Heart right ventricle (tissue), 16 donors: ENCODE results near the gene OGFOD2. TPM values are rescaled to one million over a fixed set of nuclear protein-coding genes. Genes with fewer than 3 reads are reported as not detected.

Experiments used
- ATAC-seq, 8 donors: fragments of 200-7000 bp; cut with Tn5 transposase; one replicate each; pipeline ENCODE4 v1.9.1; 2020; ENCODE audit warnings: mild to moderate bottlenecking in 8 of 8, moderate library complexity in 8 of 8, moderate number of reproducible peaks in 1 of 8
- DNase-seq, 2 donors: peaks; one replicate each; pipeline ENCODE4 v3.0.0-alpha.2; 2020
- H3K27ac ChIP-seq, 10 donors: fragments of 200-600 bp; sonication (generic) in 2 of 10; one replicate each; pipeline versions ENCODE4 v1.5.0 to v1.8.0; 2020 to 2022; ENCODE audit warnings: mild to moderate bottlenecking in 3 of 10
- H3K27me3 ChIP-seq, 7 donors: fragments of 200-600 bp; one replicate each; pipeline ENCODE4 v1.8.0; 2021 to 2022; ENCODE audit warnings: mild to moderate bottlenecking in 2 of 7
- H3K36me3 ChIP-seq, 9 donors: fragments of 200-600 bp; sonication (generic) in 1 of 9; one replicate each; pipeline versions ENCODE4 v1.5.0 to v1.8.0; 2020 to 2022; ENCODE audit warnings: mild to moderate bottlenecking in 2 of 9
- H3K4me1 ChIP-seq, 9 donors: fragments of 200-600 bp; sonication (generic) in 1 of 9; one replicate each; pipeline versions ENCODE4 v1.5.0 to v1.8.0; 2020 to 2022; ENCODE audit warnings: mild to moderate bottlenecking in 4 of 9
- H3K4me3 ChIP-seq, 10 donors: fragments of 200-600 bp; sonication (generic) in 2 of 10; one replicate each; pipeline versions ENCODE4 v1.5.0 to v1.8.0; 2020 to 2022; ENCODE audit warnings: mild to moderate bottlenecking in 7 of 10, moderate library complexity in 2 of 10
- H3K9me3 ChIP-seq, 11 donors: fragments of 200-600 bp in 10 of 11; sonication (generic) in 2 of 11; one replicate each; pipeline versions ENCODE4 v1.5.0 to v1.8.0; 2013 to 2022; ENCODE audit warnings: mild to moderate bottlenecking in 2 of 11, control low read depth in 1 of 11, moderate library complexity in 1 of 11
- WGBS, 2 donors: extraction: QIAGEN DNeasy Blood & Tissue Kit; methylation state at CpG; one replicate each; pipeline ENCODE4 v1.1.7; 2013; ENCODE audit warnings: inconsistent platforms in 1 of 2; 5-methylcytosine and 5-hydroxymethylcytosine counted together
- intact Hi-C, 10 donors: fragments of 100-400 bp; cut with DNase I; formaldehyde crosslinking; loops; one replicate each; pipeline versions ENCODE4 v1.11.1 to v1.14.2; 2022
- polyA plus RNA-seq, 2 donors: library from polyadenylated mRNA; stranded (reverse); fragments of 200-250 nt; gene quantifications; one replicate each; pipeline ENCODE4 v1.2.3, GENCODE V29; 2013
- total RNA-seq, 10 donors: library from RNA; stranded (reverse); fragmentation: NEBNext Ultra II Directional in 3 of 10; extraction: Animal tissue kit (Norgen Biotek cat#: 25700) in 3 of 10; gene quantifications; one replicate each; pipeline versions ENCODE4 v1.2.1 to v1.2.4, GENCODE V29; 2021 to 2023
- TF ChIP-seq, protein P1 (sequence below), 9 donors: fragments of 200-600 bp; sonication (generic) in 2 of 9; IDR thresholded peaks; one replicate each; pipeline versions ENCODE4 v1.5.0 to v1.8.0; 2021 to 2022; ENCODE audit warnings: antibody characterized with exemption in 9 of 9, mild to moderate bottlenecking in 5 of 9, moderate library complexity in 1 of 9
- donor health status: Arrhythmogenic right ventricular cardiomyopathy.
- donor health status: ischemic (EF 13 %, LVEDD 7.1; RV severe dilation, severe dysfunction).
- donor health status: healthy with polysubstance abuse.
- donor health status: DM: no; HTN: yes; CAD: no.
- donor health status: DM: no; HTN: no; CAD: no.
- donor health status: ischemic (EF 25% LVEDD 6.9; RV normal size, moderate dysfunction).
- donor health status: ischemic (EF 25% LVEDD 5.7; RV mildly dilated, moderate dysfunction).
- donor health status: healthy.
- donor health status: DM: yes; HTN: yes; CAD: no.
- donor health status: Ischemic cardiomyopathy.
- donor health status: ischemic (EF 35%, LVEDD 5.7; RV mildly dilated, moderate dysfunction).
- donor health status: nonischemic (EF 11% LVEDD 7.7; RV severe dilation, severe dysfunction).
- donor health status: DM: yes; HTN: yes; CAD: no.
- donor health status: PGD.
- donor health status: ischemic (EF 29% LVEDD 5.4; RV normal size, mild dysfunction).
- donor health status: nonischemic (EF 23%, LVEDD 6.1; RV moderate dilation, normal function).

The OGFOD2 gene
- total and polyA plus RNA-seq, 12 donors, result 10.6 to 17.1 (median 12.0) TPM

DNA sequence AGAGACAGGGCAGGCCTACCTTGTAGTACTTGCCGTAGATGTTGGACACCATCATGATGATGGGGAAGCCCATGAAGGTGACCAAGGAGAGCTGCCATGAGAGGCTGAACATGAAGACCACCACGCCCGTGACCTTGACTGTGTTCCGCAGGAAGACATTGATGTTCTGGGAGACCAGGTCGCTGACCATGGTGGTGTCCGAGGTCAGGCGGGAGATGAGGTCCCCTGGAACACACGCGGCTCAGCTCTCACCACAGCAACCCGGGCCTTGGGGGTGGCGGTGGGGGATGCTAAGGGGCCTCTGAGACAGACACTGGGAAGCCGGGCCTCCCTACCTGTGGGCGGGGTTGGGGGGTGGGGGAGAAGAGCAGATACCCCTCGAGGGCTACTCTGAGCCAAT lies 26.4 kb upstream of the OGFOD2 start:
- peaks cover 0 to 21% (median 0%) of the 10 kb centered on the region in 9 donors for H3K36me3 ChIP-seq
- TF ChIP-seq, protein P1, sequence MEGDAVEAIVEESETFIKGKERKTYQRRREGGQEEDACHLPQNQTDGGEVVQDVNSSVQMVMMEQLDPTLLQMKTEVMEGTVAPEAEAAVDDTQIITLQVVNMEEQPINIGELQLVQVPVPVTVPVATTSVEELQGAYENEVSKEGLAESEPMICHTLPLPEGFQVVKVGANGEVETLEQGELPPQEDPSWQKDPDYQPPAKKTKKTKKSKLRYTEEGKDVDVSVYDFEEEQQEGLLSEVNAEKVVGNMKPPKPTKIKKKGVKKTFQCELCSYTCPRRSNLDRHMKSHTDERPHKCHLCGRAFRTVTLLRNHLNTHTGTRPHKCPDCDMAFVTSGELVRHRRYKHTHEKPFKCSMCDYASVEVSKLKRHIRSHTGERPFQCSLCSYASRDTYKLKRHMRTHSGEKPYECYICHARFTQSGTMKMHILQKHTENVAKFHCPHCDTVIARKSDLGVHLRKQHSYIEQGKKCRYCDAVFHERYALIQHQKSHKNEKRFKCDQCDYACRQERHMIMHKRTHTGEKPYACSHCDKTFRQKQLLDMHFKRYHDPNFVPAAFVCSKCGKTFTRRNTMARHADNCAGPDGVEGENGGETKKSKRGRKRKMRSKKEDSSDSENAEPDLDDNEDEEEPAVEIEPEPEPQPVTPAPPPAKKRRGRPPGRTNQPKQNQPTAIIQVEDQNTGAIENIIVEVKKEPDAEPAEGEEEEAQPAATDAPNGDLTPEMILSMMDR (IDR thresholded peaks at IDR 0.05), result no peak
- ATAC-seq, result no peak
- no peaks in the 10 kb centered on the region for H3K27me3 ChIP-seq
- H3K9me3 ChIP-seq, result no peaks in the 10 kb centered on the region
- intact Hi-C loops, result loop anchor here in 2 of 10 donors (5.0 kb wide), 2 partner anchors 151 to 156 kb away; no protein-coding TSS in a partner anchor
- H3K4me3 ChIP-seq, result no peak overlapping the region
- H3K4me1 ChIP-seq, result peaks cover 5 to 53% (median 38%) of the 10 kb centered on the region in 9 donors
- no peak overlapping the region for H3K27ac ChIP-seq
- 95% methylated on average over 14 of the region's 14 CpGs for WGBS, 2 donors
- DNase-seq, result no peak

DNA sequence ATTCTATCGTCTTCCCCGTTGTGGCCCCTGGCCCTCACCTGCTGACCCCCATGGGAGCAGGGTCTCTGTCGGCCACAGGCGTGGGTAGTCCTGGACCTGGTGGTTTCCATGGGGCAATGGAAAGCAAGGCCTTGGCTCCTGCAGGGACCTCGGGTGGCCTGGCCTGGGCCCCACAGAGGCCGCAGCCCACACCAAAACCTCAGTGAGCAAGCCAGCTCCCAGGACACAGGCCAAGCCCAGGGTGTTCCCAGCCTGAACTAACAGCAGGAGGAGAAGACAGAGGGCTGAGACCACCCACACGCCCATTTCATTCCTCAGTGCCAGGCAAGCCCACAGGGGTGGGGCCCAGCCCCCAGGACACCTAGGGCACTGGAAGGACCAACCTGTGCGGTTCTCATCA lies 25.6 kb upstream of the OGFOD2 start:
- intact Hi-C loops, result loop anchor here in 2 of 10 donors (5.0 kb wide), 2 partner anchors 152 to 157 kb away; no protein-coding TSS in a partner anchor
- H3K4me3 ChIP-seq, result no peak overlapping the region
- no peaks in the 10 kb centered on the region for H3K9me3 ChIP-seq
- H3K36me3 ChIP-seq, result peaks cover 0 to 21% (median 0%) of the 10 kb centered on the region in 9 donors
- H3K4me1 ChIP-seq, result peaks cover 3 to 45% (median 31%) of the 10 kb centered on the region in 9 donors
- TF ChIP-seq, protein P1 (IDR thresholded peaks at IDR 0.05), result no peak
- H3K27me3 ChIP-seq, result no peaks in the 10 kb centered on the region
- ATAC-seq (no peak), DNase-seq (no peak)
- no peak overlapping the region for H3K27ac ChIP-seq
- WGBS, 2 donors, result 92% methylated on average over 8 of the region's 8 CpGs

DNA sequence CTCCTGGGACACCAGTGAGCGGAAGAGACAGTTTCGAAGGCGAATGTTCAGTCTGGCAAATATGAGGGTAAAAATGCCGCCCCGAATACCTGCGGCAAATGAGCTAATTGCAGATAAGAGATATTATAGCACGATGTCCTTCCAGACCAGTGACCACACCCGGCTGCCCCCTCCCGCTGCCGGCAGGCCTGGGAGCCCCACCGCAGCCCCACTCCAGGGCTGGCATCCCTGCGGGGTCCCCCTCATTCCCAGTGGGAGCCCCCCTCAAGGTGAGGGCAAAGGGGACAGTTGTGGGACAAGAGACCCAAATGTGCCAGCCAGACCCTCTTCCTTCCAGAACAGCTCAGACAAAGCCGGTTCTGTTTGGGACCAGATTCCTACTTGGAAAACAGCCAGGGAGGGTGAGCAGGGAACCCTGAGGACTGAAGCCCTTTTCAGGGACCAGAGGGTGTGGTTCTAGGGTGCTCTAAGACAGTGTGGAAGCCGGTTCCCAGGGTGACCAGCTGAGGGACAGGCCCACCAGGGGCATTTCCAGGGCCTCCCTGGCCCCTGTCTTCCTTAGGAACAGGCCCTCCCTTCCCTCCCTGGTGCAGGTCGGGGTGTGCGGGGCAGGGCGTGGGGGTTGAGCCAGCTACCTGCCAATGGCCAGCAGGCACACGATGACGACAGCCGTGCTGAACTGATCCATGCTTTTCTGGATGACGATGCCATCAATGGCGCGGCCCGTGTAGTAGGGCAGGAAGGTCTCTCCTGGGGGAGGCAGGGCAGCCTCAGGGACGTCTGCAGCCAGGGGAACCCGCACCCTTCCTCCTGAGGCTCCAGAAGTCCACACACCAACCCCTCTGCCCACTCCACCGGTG lies 25.0 kb upstream of the OGFOD2 start:
- WGBS, 2 donors, result 88 to 91% methylated on average over 27 of the region's 27 CpGs
- no peak overlapping the region for H3K4me3 ChIP-seq
- H3K27ac ChIP-seq, result no peak overlapping the region
- H3K4me1 ChIP-seq, result peaks cover 0 to 39% (median 25%) of the 10 kb centered on the region in 9 donors
- no peaks in the 10 kb centered on the region for H3K27me3 ChIP-seq
- H3K9me3 ChIP-seq, result no peaks in the 10 kb centered on the region
- DNase-seq (no peak), ATAC-seq (no peak)
- H3K36me3 ChIP-seq, result peaks cover 0 to 21% (median 0%) of the 10 kb centered on the region in 9 donors
- TF ChIP-seq, protein P1 (IDR thresholded peaks at IDR 0.05), result no peak
- intact Hi-C loops, result loop anchor here in 8 of 10 donors (5.0 to 10.0 kb wide), 5 partner anchors 53 to 158 kb away; partner anchors contain the start of gene VPS37B (in 1 of the 8)

DNA sequence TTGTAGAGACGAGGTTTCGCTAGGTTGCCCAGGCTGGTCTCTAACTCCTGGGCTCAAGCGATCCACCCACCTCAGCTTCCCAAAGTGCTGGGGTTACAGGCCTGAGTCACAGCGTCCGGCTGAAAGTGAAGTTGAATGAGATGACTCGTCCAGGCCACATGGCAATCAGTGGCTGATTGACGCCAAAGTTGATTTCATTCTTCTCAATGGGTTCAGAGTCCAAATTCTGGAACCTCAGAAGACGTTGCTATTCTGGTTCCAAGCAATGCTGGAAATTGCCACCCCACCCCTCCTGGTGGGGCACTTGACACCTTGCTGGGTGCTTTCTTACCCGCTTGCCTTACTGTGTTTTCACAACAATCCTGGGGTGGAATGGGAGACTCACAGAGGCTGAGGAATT lies 23.6 kb upstream of the OGFOD2 start:
- intact Hi-C loops, result loop anchor here in 7 of 10 donors (5.0 to 10.0 kb wide), 5 partner anchors 54 to 159 kb away; partner anchors contain the start of gene VPS37B (in 1 of the 7)
- 89 to 91% methylated on average over 9 of the region's 9 CpGs for WGBS, 2 donors
- peaks cover 0 to 16% (median 0%) of the 10 kb centered on the region in 9 donors for H3K36me3 ChIP-seq
- H3K9me3 ChIP-seq, result no peaks in the 10 kb centered on the region
- DNase-seq (no peak), ATAC-seq (no peak)
- no peak overlapping the region for H3K27ac ChIP-seq
- no peaks in the 10 kb centered on the region for H3K27me3 ChIP-seq
- H3K4me3 ChIP-seq, result no peak overlapping the region
- TF ChIP-seq, protein P1 (IDR thresholded peaks at IDR 0.05), result no peak
- peaks cover 0 to 25% (median 16%) of the 10 kb centered on the region in 9 donors for H3K4me1 ChIP-seq
